ENCODE results near the gene MB. TPM values are rescaled to one million over a fixed set of nuclear protein-coding genes. Genes with fewer than 3 reads are reported as not detected.

MB gene
- polyA plus RNA-seq, 1 donor = 7.2 TPM

DNA sequence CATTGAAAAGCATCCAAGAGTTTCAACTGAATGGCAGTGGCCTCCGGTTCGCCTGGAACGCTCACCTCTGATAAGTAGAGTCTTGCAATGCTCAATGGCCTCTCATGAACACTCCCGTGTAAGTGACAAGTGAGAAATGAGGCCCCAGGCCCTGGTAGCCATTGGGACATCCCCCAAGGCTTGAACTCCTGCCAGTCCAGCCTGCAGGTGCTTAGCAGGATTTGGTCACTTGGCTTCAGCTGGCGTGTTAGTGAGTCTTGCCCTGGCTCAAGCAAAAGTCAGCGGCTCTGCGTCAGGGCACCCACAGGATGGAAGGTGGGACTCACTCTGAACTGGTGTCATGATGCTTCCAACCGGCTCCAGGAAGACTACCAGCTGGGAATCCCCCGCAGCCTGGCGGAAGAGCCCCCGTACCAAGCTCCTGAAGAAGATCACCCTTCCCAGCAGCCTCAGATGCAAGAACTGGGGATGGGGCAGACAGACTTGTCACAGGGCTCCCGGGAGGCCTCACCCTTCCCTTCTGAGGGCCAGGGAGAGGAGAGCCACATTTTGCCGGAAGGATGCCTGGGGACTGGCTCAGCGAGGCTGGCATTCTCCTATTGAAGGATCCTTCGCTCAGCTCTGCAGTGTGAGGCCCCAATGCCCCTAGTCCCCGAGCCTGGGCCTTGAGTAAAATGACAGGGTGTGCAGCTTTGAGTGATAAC is 19.3 kb downstream of the MB start:
- H3K9me3 ChIP-seq (ENCODE audit: control insufficient read depth, low read depth, low read length) = peaks cover 9% of the 10 kb centered on the region
- H3K36me3 ChIP-seq (ENCODE audit: control insufficient read depth, insufficient read depth, low read length) = no peaks in the 10 kb centered on the region
- no peak for DNase-seq
- H3K27me3 ChIP-seq (ENCODE audit: control insufficient read depth, insufficient read depth, low read length) = no peaks in the 10 kb centered on the region
- no CpG with 5 or more reads among the region's 16 CpGs for WGBS (ENCODE audit: insufficient coverage, low lambda C conversion rate)
- no peak overlapping the region for H3K4me3 ChIP-seq (ENCODE audit: low read length)
- H3K4me1 ChIP-seq (ENCODE audit: control insufficient read depth, insufficient read depth, low read length) = no peaks in the 10 kb centered on the region
- no peak overlapping the region for H3K27ac ChIP-seq (ENCODE audit: low read length)

GRCh38 chr22:35596821-35597220 is 20.3 kb downstream of the MB start:
- H3K27ac ChIP-seq (ENCODE audit: low read length) = no peak overlapping the region
- H3K9me3 ChIP-seq (ENCODE audit: control insufficient read depth, low read depth, low read length) = peaks cover 9% of the 10 kb centered on the region
- no CpG with 5 or more reads among the region's 7 CpGs for WGBS (ENCODE audit: insufficient coverage, low lambda C conversion rate)

GRCh38 chr22:35594686-35595085 is 22.4 kb downstream of the MB start:
- DNase-seq = no peak
- H3K27ac ChIP-seq (ENCODE audit: low read length) = no peak overlapping the region
- H3K9me3 ChIP-seq (ENCODE audit: control insufficient read depth, low read depth, low read length) = peaks cover 2% of the 10 kb centered on the region
- H3K4me1 ChIP-seq (ENCODE audit: control insufficient read depth, insufficient read depth, low read length) = no peaks in the 10 kb centered on the region
- H3K36me3 ChIP-seq (ENCODE audit: control insufficient read depth, insufficient read depth, low read length) = no peaks in the 10 kb centered on the region
- no peaks in the 10 kb centered on the region for H3K27me3 ChIP-seq (ENCODE audit: control insufficient read depth, insufficient read depth, low read length)
- no peak overlapping the region for H3K4me3 ChIP-seq (ENCODE audit: low read length)
- WGBS (ENCODE audit: insufficient coverage, low lambda C conversion rate) = no CpG with 5 or more reads among the region's 5 CpGs

More at GRCh38 chr22:35596821-35597220, 20.3 kb downstream of the MB start:
- Histone ChIP-seq H3K4me3 (ENCODE audit: low read length) (no peak overlapping the region), H3K4me1 (ENCODE audit: control insufficient read depth, insufficient read depth, low read length) (no peaks in the 10 kb centered on the region), H3K27me3 (ENCODE audit: control insufficient read depth, insufficient read depth, low read length) (no peaks in the 10 kb centered on the region), H3K36me3 (ENCODE audit: control insufficient read depth, insufficient read depth, low read length) (no peaks in the 10 kb centered on the region)
- DNase-seq = no peak

- H3K27me3 ChIP-seq (ENCODE audit: control insufficient read depth, insufficient read depth, low read length) = no peaks in the 10 kb centered on the region
- no peaks in the 10 kb centered on the region for H3K4me1 ChIP-seq (ENCODE audit: control insufficient read depth, insufficient read depth, low read length)
- no peaks in the 10 kb centered on the region for H3K36me3 ChIP-seq (ENCODE audit: control insufficient read depth, insufficient read depth, low read length)
- no CpG with 5 or more reads among the region's 14 CpGs for WGBS (ENCODE audit: insufficient coverage, low lambda C conversion rate)
- H3K9me3 ChIP-seq (ENCODE audit: control insufficient read depth, low read depth, low read length) = peaks cover 2% of the 10 kb centered on the region
- no peak overlapping the region for H3K27ac ChIP-seq (ENCODE audit: low read length)
- no peak overlapping the region for H3K4me3 ChIP-seq (ENCODE audit: low read length)
- DNase-seq = no peak
These were observed 23.1 kb downstream of the MB start for GRCh38 chr22:35593891-35594470.

DNA sequence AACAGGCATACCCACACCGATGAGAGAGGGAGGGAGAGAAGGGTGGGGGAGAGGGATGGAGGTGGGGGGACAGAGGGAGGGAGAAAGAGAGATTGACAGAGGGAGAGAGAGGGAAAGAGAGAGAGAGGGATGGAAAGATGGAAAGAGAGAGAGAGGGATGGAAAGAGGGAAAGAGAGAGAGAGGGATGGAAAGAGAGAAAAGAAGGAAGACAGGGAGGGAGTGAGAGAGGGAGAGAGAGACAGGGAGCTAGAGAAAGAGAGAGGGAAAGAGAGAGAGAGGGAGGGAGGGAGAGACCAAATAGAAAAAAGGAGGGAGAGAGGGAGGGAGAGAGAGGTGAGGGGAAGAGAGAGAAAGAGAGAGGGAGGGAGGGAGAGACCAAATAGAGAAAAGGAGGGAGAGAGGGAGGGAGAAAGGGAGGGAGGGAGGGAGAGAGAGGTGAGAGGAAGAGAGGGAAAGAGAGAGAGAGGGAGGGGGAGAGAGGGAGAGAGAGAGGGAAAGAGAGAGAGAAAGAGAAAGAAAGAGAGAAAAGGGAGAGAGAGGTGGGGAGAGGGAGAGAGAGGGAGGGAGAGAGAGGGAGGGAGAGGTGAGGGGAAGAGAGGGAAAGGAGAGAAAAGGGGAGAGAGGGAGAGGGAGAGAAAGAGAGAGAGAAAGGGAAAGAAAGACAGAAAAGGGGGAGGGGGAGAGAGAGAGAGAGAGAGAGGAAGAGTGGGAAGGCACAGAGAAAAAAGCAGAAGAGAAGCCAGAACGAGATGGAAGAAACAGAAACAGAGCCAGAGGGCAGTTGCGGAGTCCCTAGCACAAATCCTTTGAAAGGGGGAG is 23.8 kb downstream of the MB start:
- Histone ChIP-seq H3K27me3 (ENCODE audit: control insufficient read depth, insufficient read depth, low read length) (no peaks in the 10 kb centered on the region), H3K36me3 (ENCODE audit: control insufficient read depth, insufficient read depth, low read length) (no peaks in the 10 kb centered on the region), H3K9me3 (ENCODE audit: control insufficient read depth, low read depth, low read length) (peaks cover 2% of the 10 kb centered on the region), H3K4me3 (ENCODE audit: low read length) (no peak overlapping the region), H3K27ac (ENCODE audit: low read length) (no peak overlapping the region), H3K4me1 (ENCODE audit: control insufficient read depth, insufficient read depth, low read length) (no peaks in the 10 kb centered on the region)
- no CpG with 5 or more reads among the region's 3 CpGs for WGBS (ENCODE audit: insufficient coverage, low lambda C conversion rate)
- DNase-seq = no peak

DNA sequence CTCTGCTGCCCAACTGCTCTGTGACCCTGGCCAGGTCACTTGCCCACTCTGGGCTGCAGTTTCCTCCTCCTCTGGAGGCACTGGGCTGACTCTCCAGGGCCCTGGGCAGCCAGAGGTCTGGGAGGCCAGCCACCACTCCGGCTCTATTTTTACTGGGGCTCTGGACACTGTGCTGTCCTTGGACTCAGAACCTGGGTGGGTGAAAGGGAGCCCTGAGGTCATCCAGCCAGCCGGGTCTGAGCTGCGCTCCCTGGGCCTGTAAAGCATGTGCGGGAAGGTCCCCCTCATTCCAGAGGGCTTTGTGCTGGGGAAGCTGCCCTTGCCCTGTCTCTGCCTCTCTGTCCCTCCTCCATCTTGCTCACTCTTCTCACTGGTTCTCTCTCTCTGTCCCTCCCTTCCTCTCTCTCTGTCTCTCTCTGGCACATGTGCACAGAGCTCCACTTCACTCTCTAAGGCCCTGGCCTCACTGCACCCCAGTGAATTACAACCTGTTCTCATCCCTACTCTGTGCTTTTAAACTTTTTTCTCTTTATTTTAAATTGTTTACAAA is 24.6 kb downstream of the MB start:
- Histone ChIP-seq H3K4me1 (ENCODE audit: control insufficient read depth, insufficient read depth, low read length) (no peaks in the 10 kb centered on the region), H3K36me3 (ENCODE audit: control insufficient read depth, insufficient read depth, low read length) (no peaks in the 10 kb centered on the region), H3K27ac (ENCODE audit: low read length) (no peak overlapping the region), H3K27me3 (ENCODE audit: control insufficient read depth, insufficient read depth, low read length) (no peaks in the 10 kb centered on the region), H3K9me3 (ENCODE audit: control insufficient read depth, low read depth, low read length) (peaks cover 2% of the 10 kb centered on the region), H3K4me3 (ENCODE audit: low read length) (no peak overlapping the region)
- no CpG with 5 or more reads among the region's 4 CpGs for WGBS (ENCODE audit: insufficient coverage, low lambda C conversion rate)
- no peak for DNase-seq

GRCh38 chr22:35591714-35592417 is 25.3 kb downstream of the MB start:
- Histone ChIP-seq H3K4me1 (ENCODE audit: control insufficient read depth, insufficient read depth, low read length) (no peaks in the 10 kb centered on the region), H3K4me3 (ENCODE audit: low read length) (no peak overlapping the region), H3K9me3 (ENCODE audit: control insufficient read depth, low read depth, low read length) (peaks cover 2% of the 10 kb centered on the region), H3K36me3 (ENCODE audit: control insufficient read depth, insufficient read depth, low read length) (no peaks in the 10 kb centered on the region), H3K27ac (ENCODE audit: low read length) (no peak overlapping the region), H3K27me3 (ENCODE audit: control insufficient read depth, insufficient read depth, low read length) (no peaks in the 10 kb centered on the region)
- no peak for DNase-seq
- no CpG with 5 or more reads among the region's 14 CpGs for WGBS (ENCODE audit: insufficient coverage, low lambda C conversion rate)

DNA sequence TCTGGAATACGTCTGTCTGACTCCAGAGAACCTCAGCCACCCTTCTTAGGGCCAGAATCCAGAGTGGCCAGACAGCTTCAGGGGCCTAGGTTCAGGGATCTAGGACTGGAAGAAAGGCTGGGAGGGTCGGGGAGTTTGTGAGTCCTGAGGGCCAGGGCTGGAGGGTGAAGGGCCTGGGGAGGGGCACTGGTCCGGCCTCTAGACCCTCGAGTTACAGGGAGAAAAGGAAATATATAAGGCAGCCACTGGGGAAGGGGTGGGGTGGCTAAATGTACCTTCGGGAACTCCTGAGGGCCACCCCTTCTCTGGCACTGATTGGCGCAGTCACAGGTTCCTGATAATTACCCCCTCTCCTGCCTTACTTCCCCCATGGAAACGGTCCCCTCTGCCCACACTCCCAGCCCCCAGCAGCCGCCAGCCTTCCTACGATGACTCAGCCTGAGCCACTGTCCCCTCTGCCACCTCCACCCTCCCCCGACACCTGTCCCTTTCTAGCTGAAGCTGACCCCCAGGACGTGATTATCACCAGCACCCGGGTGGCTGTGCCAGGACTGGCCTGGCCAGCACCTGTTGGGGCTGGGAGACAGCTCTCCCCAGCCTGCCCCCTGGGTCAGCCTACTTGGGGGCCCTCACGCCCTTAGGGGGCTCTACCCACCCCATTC is 26.4 kb downstream of the MB start:
- no peak for DNase-seq
- Histone ChIP-seq H3K27me3 (ENCODE audit: control insufficient read depth, insufficient read depth, low read length) (no peaks in the 10 kb centered on the region), H3K4me3 (ENCODE audit: low read length) (no peak overlapping the region), H3K9me3 (ENCODE audit: control insufficient read depth, low read depth, low read length) (peaks cover 2% of the 10 kb centered on the region), H3K4me1 (ENCODE audit: control insufficient read depth, insufficient read depth, low read length) (no peaks in the 10 kb centered on the region), H3K36me3 (ENCODE audit: control insufficient read depth, insufficient read depth, low read length) (no peaks in the 10 kb centered on the region), H3K27ac (ENCODE audit: low read length) (no peak overlapping the region)
- no CpG with 5 or more reads among the region's 13 CpGs for WGBS (ENCODE audit: insufficient coverage, low lambda C conversion rate)

GRCh38 chr22:35589756-35590093 is 27.4 kb downstream of the MB start:
- DNase-seq = no peak
- no peak overlapping the region for H3K27ac ChIP-seq (ENCODE audit: low read length)
- H3K9me3 ChIP-seq (ENCODE audit: control insufficient read depth, low read depth, low read length) = peaks cover 2% of the 10 kb centered on the region
- H3K4me3 ChIP-seq (ENCODE audit: low read length) = no peak overlapping the region
- WGBS (ENCODE audit: insufficient coverage, low lambda C conversion rate) = no CpG with 5 or more reads among the region's 6 CpGs
- no peaks in the 10 kb centered on the region for H3K36me3 ChIP-seq (ENCODE audit: control insufficient read depth, insufficient read depth, low read length)
- no peaks in the 10 kb centered on the region for H3K4me1 ChIP-seq (ENCODE audit: control insufficient read depth, insufficient read depth, low read length)
- H3K27me3 ChIP-seq (ENCODE audit: control insufficient read depth, insufficient read depth, low read length) = no peaks in the 10 kb centered on the region

All from large intestine (tissue), 3 donors.